Upper lobe of left lung (tissue), 6 donors: Measurements from ENCODE around the gene IFT52. TPM values are rescaled to one million over a fixed set of nuclear protein-coding genes. Genes with fewer than 3 reads are reported as not detected.

Experiments used
- ATAC-seq, 2 donors: fragments of 200-7000 bp; cut with Tn5 transposase; one replicate each; pipeline ENCODE4 v1.9.1; 2022; ENCODE audit warnings: mild to moderate bottlenecking in 2 of 2, moderate library complexity in 2 of 2; ENCODE audit not compliant: low FRiP score in 2 of 2
- DNase-seq, 2 donors: peaks; one replicate each; pipeline ENCODE4 v3.0.0-alpha.2; 2019 to 2020
- H3K27ac ChIP-seq, 4 donors: fragments of 200-600 bp; sonication (generic); one replicate each; pipeline ENCODE4 v1.5.1; 2016 to 2019
- H3K27me3 ChIP-seq, 4 donors: fragments of 200-600 bp; sonication (generic); one replicate each; pipeline ENCODE4 v1.5.1; 2017 to 2019
- H3K36me3 ChIP-seq, 4 donors: fragments of 200-600 bp; sonication (generic); one replicate each; pipeline ENCODE4 v1.5.1; 2016 to 2019
- H3K4me1 ChIP-seq, 4 donors: fragments of 200-600 bp; sonication (generic); one replicate each; pipeline ENCODE4 v1.5.1; 2018 to 2019
- H3K4me3 ChIP-seq, 4 donors: fragments of 200-600 bp; sonication (generic); one replicate each; pipeline ENCODE4 v1.5.1; 2017 to 2019; ENCODE audit warnings: mild to moderate bottlenecking in 2 of 4, moderate library complexity in 1 of 4
- H3K9me3 ChIP-seq, 4 donors: fragments of 200-600 bp; sonication (generic); one replicate each; pipeline ENCODE4 v1.5.1; 2018 to 2019
- EP300 ChIP-seq, 4 donors: sonication (generic); formaldehyde crosslinking; IDR thresholded peaks; one replicate each; pipeline ENCODE4 v1.5.1; 2017; ENCODE audit warnings: antibody characterized with exemption in 4 of 4, control low read depth in 2 of 4
- POLR2A ChIP-seq, 4 donors: fragments of 450-650 bp; IDR thresholded peaks; one replicate each; pipeline ENCODE4 v1.5.1; 2016 to 2017; ENCODE audit warnings: antibody characterized with exemption in 4 of 4, mild to moderate bottlenecking in 2 of 4
- POLR2AphosphoS5 ChIP-seq, 2 donors: sonication (generic); formaldehyde crosslinking; IDR thresholded peaks; one replicate each; pipeline ENCODE4 v1.5.1; 2017; ENCODE audit warnings: antibody characterized with exemption in 2 of 2
- WGBS, 2 donors: methylation state at CpG; one replicate each; pipeline ENCODE4 v1.1.5; 2017 to 2018; 5-methylcytosine and 5-hydroxymethylcytosine counted together
- total RNA-seq, 6 donors: library from RNA; depleted of rRNA in 4 of 6; stranded (reverse); fragments of >200 nt in 4 of 6; gene quantifications; one replicate each; pipeline versions ENCODE4 v1.1.0 to v1.2.1, GENCODE V29; 2016 to 2021
- TF ChIP-seq, protein P1 (sequence below), 6 experiments: fragments of 450-650 bp in 4 of 6; fragments of 200-600 bp in 2 of 6; sonication (generic) in 2 of 6; IDR thresholded peaks; one replicate each; pipeline ENCODE4 v1.5.1; 2016 to 2019; ENCODE audit warnings: antibody characterized with exemption in 6 of 6
- donor health status: DM: no; HTN: no; CAD: no; lungs with moderate emphysema.
- donor health status: DM: no; HTN: yes; CAD: no; lungs with severe emphysema.

The IFT52 gene
- total RNA-seq, 6 donors from 2014 or later: 16.8 to 25.2 (median 18.5) TPM

- ATAC-seq (no peak), DNase-seq (no peak)
- no peaks in the 10 kb centered on the region for H3K9me3 ChIP-seq
- H3K4me1 ChIP-seq: peaks cover 9 to 17% (median 13%) of the 10 kb centered on the region in 4 donors
- 95 to 96% methylated on average over 2 of the region's 2 CpGs for WGBS, 2 donors
- no peak overlapping the region for H3K27ac ChIP-seq
- H3K36me3 ChIP-seq: no peaks in the 10 kb centered on the region
- H3K27me3 ChIP-seq: peaks cover 0 to 15% (median 6%) of the 10 kb centered on the region in 4 donors
- no peak overlapping the region for H3K4me3 ChIP-seq
- TF ChIP-seq EP300 (IDR thresholded peaks at IDR 0.05) (no peak), POLR2A (IDR thresholded peaks at IDR 0.05) (no peak), POLR2AphosphoS5 (IDR thresholded peaks at IDR 0.05) (no peak)
- TF ChIP-seq, protein P1, sequence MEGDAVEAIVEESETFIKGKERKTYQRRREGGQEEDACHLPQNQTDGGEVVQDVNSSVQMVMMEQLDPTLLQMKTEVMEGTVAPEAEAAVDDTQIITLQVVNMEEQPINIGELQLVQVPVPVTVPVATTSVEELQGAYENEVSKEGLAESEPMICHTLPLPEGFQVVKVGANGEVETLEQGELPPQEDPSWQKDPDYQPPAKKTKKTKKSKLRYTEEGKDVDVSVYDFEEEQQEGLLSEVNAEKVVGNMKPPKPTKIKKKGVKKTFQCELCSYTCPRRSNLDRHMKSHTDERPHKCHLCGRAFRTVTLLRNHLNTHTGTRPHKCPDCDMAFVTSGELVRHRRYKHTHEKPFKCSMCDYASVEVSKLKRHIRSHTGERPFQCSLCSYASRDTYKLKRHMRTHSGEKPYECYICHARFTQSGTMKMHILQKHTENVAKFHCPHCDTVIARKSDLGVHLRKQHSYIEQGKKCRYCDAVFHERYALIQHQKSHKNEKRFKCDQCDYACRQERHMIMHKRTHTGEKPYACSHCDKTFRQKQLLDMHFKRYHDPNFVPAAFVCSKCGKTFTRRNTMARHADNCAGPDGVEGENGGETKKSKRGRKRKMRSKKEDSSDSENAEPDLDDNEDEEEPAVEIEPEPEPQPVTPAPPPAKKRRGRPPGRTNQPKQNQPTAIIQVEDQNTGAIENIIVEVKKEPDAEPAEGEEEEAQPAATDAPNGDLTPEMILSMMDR (IDR thresholded peaks at IDR 0.05): no peak
Observed at GRCh38 chr20:43670423-43670822, 79.7 kb downstream of the IFT52 start.

DNA sequence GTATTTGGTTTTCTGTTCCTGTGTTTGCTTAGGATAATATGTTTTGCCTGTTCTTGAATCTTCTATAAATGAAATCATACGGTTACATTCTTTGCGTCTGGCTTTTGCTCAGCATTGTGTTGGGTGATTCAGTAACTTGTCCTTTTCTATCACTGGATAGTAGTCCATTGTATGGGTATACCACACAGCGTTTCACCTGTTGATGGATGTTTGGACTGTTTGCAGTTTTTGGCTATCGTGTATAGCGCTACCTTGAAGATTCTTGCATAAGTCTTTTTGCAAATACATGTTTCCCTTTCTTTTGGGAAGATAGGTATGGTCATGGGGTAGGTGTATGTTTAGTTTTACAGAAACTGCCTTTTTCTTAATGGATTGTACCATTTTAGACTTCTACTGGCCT, 85.6 kb downstream of the IFT52 start:
- no peak for DNase-seq
- no peak overlapping the region for H3K4me3 ChIP-seq
- no peak for ATAC-seq
- TF ChIP-seq EP300 (IDR thresholded peaks at IDR 0.05): no peak
- TF ChIP-seq POLR2A (IDR thresholded peaks at IDR 0.05): no peak
- TF ChIP-seq POLR2AphosphoS5 (IDR thresholded peaks at IDR 0.05): no peak
- TF ChIP-seq, protein P1 (IDR thresholded peaks at IDR 0.05): no peak
- H3K36me3 ChIP-seq: no peaks in the 10 kb centered on the region
- H3K27me3 ChIP-seq: no peaks in the 10 kb centered on the region
- no peaks in the 10 kb centered on the region for H3K4me1 ChIP-seq
- no peaks in the 10 kb centered on the region for H3K9me3 ChIP-seq
- H3K27ac ChIP-seq: no peak overlapping the region
- 90 to 95% methylated on average over 5 of the region's 5 CpGs for WGBS, 2 donors

DNA sequence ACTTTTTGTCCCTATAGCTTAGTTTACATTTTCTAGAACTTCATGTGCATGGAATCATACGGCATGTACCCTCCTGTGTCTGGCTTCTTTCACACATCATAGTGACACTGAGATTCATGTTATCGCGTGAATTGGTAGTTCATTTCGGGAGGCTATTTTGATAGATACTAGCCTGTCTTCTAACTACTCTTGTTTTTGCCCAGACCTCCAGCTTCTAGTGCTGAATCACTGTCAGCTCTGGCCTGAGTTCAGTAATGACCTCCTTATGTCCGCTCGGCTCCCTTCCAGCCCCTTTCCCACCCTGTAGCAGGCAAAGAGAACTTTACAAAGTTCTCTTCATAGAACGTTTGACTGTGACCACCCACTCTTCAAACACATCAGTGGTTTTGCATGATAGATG, 90.2 kb downstream of the IFT52 start:
- ATAC-seq (no peak), DNase-seq (no peak)
- Histone ChIP-seq H3K4me3 (no peak overlapping the region), H3K9me3 (no peaks in the 10 kb centered on the region), H3K36me3 (no peaks in the 10 kb centered on the region), H3K27ac (peak overlapping the region in 1 of 4 donors; percentile 7), H3K27me3 (no peaks in the 10 kb centered on the region), H3K4me1 (no peaks in the 10 kb centered on the region)
- WGBS, 2 donors: 86 to 89% methylated on average over 7 of the region's 7 CpGs
- TF ChIP-seq, protein P1 (IDR thresholded peaks at IDR 0.05): no peak
- no peak for TF ChIP-seq POLR2AphosphoS5 (IDR thresholded peaks at IDR 0.05)
- no peak for TF ChIP-seq EP300 (IDR thresholded peaks at IDR 0.05)
- TF ChIP-seq POLR2A (IDR thresholded peaks at IDR 0.05): no peak

DNA sequence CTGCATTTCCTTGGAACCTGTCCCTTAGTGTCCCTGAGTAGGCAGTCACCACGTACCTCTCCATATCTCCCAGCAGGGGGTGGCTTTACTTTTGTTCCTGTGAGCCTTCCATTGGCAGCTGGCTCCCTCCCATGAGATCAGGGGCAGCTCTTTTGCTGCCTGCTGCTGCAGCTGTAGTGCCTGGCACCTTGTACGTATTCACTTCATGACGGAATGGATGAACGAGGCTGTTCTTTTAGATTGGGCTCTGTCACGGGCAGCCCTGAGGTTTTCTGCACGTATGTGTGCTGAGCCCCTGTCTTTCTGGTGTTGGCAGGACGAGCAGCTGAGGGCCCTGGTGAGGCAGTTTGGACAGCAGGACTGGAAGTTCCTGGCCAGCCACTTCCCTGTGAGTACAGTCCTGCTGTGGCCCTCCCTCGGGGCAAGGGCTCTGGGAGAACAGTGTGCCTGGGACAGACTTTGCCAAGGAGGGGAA, 90.8 kb downstream of the IFT52 start:
- Histone ChIP-seq H3K27ac (peak overlapping the region in 1 of 4 donors; percentile 7), H3K36me3 (no peaks in the 10 kb centered on the region), H3K4me1 (no peaks in the 10 kb centered on the region), H3K27me3 (no peaks in the 10 kb centered on the region), H3K4me3 (no peak overlapping the region), H3K9me3 (no peaks in the 10 kb centered on the region)
- WGBS, 2 donors: 81 to 86% methylated on average over 5 to 8 of the region's 8 CpGs
- DNase-seq: no peak
- TF ChIP-seq, protein P1 (IDR thresholded peaks at IDR 0.05): no peak
- TF ChIP-seq POLR2A (IDR thresholded peaks at IDR 0.05) (no peak), POLR2AphosphoS5 (IDR thresholded peaks at IDR 0.05) (no peak), EP300 (IDR thresholded peaks at IDR 0.05) (no peak)
- no peak for ATAC-seq

DNA sequence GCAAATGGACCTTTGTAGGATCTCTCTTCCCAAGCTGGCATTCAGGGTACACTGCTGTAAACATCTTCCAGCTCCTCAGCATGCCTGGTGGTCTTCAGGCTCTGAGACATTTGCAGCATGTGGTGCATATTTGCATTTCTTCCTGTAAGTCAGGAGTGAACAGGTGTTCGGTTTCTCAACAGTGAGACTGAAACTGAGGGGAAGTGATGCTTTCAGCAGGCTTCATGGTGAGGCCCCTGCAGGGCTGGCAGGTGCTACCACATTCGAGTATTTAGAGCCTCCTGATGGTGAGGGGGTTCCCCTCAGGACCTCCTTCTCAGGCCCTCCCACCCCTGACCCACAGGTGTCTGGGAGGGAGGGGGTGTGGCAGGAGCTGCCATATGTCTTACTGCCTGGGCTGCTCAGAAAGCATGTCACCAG, 91.3 kb downstream of the IFT52 start:
- Histone ChIP-seq H3K27ac (peak overlapping the region in 1 of 4 donors; percentile 7), H3K27me3 (no peaks in the 10 kb centered on the region)
- WGBS, 2 donors: 74 to 85% methylated on average over 2 of the region's 2 CpGs

More for the DNA sequence above, 91.3 kb downstream of the IFT52 start:
- Histone ChIP-seq H3K9me3 (no peaks in the 10 kb centered on the region), H3K4me3 (no peak overlapping the region), H3K4me1 (no peaks in the 10 kb centered on the region), H3K36me3 (no peaks in the 10 kb centered on the region)
- DNase-seq (no peak), ATAC-seq (peak in 1 of 2 donors; percentile 46)
- TF ChIP-seq EP300 (IDR thresholded peaks at IDR 0.05) (no peak), POLR2A (IDR thresholded peaks at IDR 0.05) (no peak), POLR2AphosphoS5 (IDR thresholded peaks at IDR 0.05) (no peak)
- TF ChIP-seq, protein P1 (IDR thresholded peaks at IDR 0.05): no peak
